Endothelial cell of umbilical vein (primary cell): ENCODE data around the gene GINS3. TPM values are rescaled to one million over a fixed set of nuclear protein-coding genes. Genes with fewer than 3 reads are reported as not detected.

Source experiments
- BruUV-seq: library from RNA; stranded (reverse); fragments of 400-500 nt; replicated peaks from 2 replicates; lab custom pipeline; 2021; lab: Mats Ljungman, UMichigan
- CTCF ChIA-PET: fragments of 300-600, 350-600 bp; sonication (Branson Sonifier 250); formaldehyde crosslinking; loops from one replicate; lab custom pipeline; 2021; ENCODE audit warnings: antibody characterized with exemption, inconsistent platforms; lab: Charles Lee
- POLR2A ChIA-PET: fragments of 300-600, 350-600 bp; sonication (Branson Sonifier 250); formaldehyde crosslinking; loops from one replicate; lab custom pipeline; 2021; ENCODE audit warnings: antibody characterized with exemption, inconsistent platforms; lab: Charles Lee
- DNase-seq: peaks from one replicate; pipeline ENCODE4 v3.0.0-alpha.2; 2011; ENCODE audit warnings: low read depth, low spot score
- FAIRE-seq: peaks from 2 replicates; lab custom pipeline; 2011; peaks lifted over from hg19 to GRCh38; lab: Jason Lieb, UNC
- H2AFZ ChIP-seq: 2 replicates; pipeline ENCODE4 v1.6.0; 2012; ENCODE audit warnings: low read depth, low read length, control low read depth, inconsistent platforms
- H3K27ac ChIP-seq: 2 replicates; pipeline ENCODE4 v1.5.1; 2011; ENCODE audit warnings: low read depth, mild to moderate bottlenecking, control low read depth, low read length, moderate library complexity; ENCODE audit not compliant: insufficient read depth
- H3K27me3 ChIP-seq, 2 experiments: 2 replicates each; pipeline versions ENCODE4 v1.6.0 to v1.6.1; 2011; ENCODE audit warnings: low read length in 2 of 2, mixed read lengths in 1 of 2; ENCODE audit not compliant: control insufficient read depth in 2 of 2, insufficient read depth in 2 of 2
- H3K36me3 ChIP-seq, 2 experiments: 2 replicates in 1 of 2; 3 replicates in 1 of 2; pipeline ENCODE4 v1.5.1; 2011; ENCODE audit warnings: low read length in 2 of 2, mild to moderate bottlenecking in 1 of 2, moderate library complexity in 1 of 2; ENCODE audit not compliant: control insufficient read depth in 2 of 2, insufficient read depth in 2 of 2; ENCODE audit errors: extremely low read depth in 1 of 2
- H3K4me1 ChIP-seq: 3 replicates; pipeline ENCODE4 v1.5.1; 2011; ENCODE audit warnings: mild to moderate bottlenecking, low read length; ENCODE audit not compliant: control insufficient read depth, insufficient read depth; ENCODE audit errors: extremely low read depth
- H3K4me2 ChIP-seq: 2 replicates; pipeline ENCODE4 v1.6.1; 2011; ENCODE audit warnings: low read length, control low read depth, mixed read lengths; ENCODE audit not compliant: insufficient read depth
- H3K4me3 ChIP-seq, 3 experiments: fragments of 200-600 bp in 1 of 3; sonication (generic), shearing (Covaris generic) in 1 of 3; replicated peaks in 1 of 3; 2 replicates each; pipeline ENCODE4 v1.5.1; 2011 to 2016; ENCODE audit warnings: control low read depth in 3 of 3, low read length in 3 of 3, mild to moderate bottlenecking in 2 of 3, inconsistent platforms in 1 of 3, low read depth in 1 of 3, moderate library complexity in 1 of 3; ENCODE audit not compliant: insufficient read depth in 1 of 3
- H3K79me2 ChIP-seq: 2 replicates; pipeline ENCODE4 v1.6.0; 2012; ENCODE audit warnings: low read length, inconsistent platforms; ENCODE audit not compliant: control insufficient read depth, insufficient read depth
- H3K9ac ChIP-seq: replicated peaks from 2 replicates; pipeline ENCODE3; 2011; ENCODE audit warnings: low read length, control low read depth; ENCODE audit not compliant: insufficient read depth; ENCODE audit errors: extremely low read depth
- H3K9me1 ChIP-seq: replicated peaks from 3 replicates; pipeline ENCODE4 v1.6.0; 2011; ENCODE audit warnings: mild to moderate bottlenecking, low read length; ENCODE audit not compliant: control insufficient read depth, insufficient read depth; ENCODE audit errors: extremely low read depth
- H3K9me3 ChIP-seq: replicated peaks from 2 replicates; pipeline ENCODE4 v1.5.1; 2012; ENCODE audit warnings: low read length, inconsistent platforms; ENCODE audit not compliant: control insufficient read depth, insufficient read depth
- H4K20me1 ChIP-seq: replicated peaks from 2 replicates; pipeline ENCODE3; 2011; ENCODE audit warnings: mild to moderate bottlenecking, low read length; ENCODE audit not compliant: control insufficient read depth, insufficient read depth; ENCODE audit errors: extremely low read depth
- EZH2 ChIP-seq: IDR thresholded peaks from 2 replicates; pipeline ENCODE4 v1.6.1; 2012; ENCODE audit warnings: borderline replicate concordance, low read depth, mild to moderate bottlenecking, moderate library complexity, low read length, inconsistent platforms; ENCODE audit not compliant: severe bottlenecking
- FOS ChIP-seq: IDR thresholded peaks from 2 replicates; pipeline ENCODE4 v1.6.1; 2011; ENCODE audit warnings: mild to moderate bottlenecking, low read length, moderate library complexity, borderline replicate concordance; ENCODE audit not compliant: insufficient read depth
- GATA2 ChIP-seq: IDR thresholded peaks from 2 replicates; pipeline ENCODE4 v1.7.0; 2011; ENCODE audit warnings: low read depth, mild to moderate bottlenecking, moderate library complexity, mixed read lengths, low read length; ENCODE audit not compliant: insufficient read length, insufficient read depth
- JUN ChIP-seq: IDR thresholded peaks from 2 replicates; pipeline ENCODE4 v1.6.1; 2011; ENCODE audit warnings: borderline replicate concordance, low read depth; ENCODE audit not compliant: insufficient read length, insufficient read depth
- MAX ChIP-seq: IDR thresholded peaks from 2 replicates; pipeline ENCODE4 v1.6.1; 2011; ENCODE audit not compliant: insufficient read depth, insufficient read length
- MYC ChIP-seq: IDR thresholded peaks from one replicate; pipeline ENCODE4 v1.6.1; 2011; ENCODE audit warnings: mild to moderate bottlenecking, low read depth, low read length
- POLR2A ChIP-seq: IDR thresholded peaks from 2 replicates; pipeline ENCODE4 v1.6.1; 2012; ENCODE audit warnings: low read depth, mild to moderate bottlenecking, control low read depth, low read length
- POLR2AphosphoS5 ChIP-seq: IDR thresholded peaks from 2 replicates; pipeline ENCODE4 v1.6.1; 2012; ENCODE audit warnings: low read depth, mild to moderate bottlenecking, control low read depth, low read length, moderate library complexity; ENCODE audit not compliant: insufficient read depth
- dilution Hi-C: fragments of 300-500 bp; cut with MboI; formaldehyde crosslinking; loops from one replicate; pipeline ENCODE4 v1.15.0; 2019; ENCODE audit warnings: low sequenced_read_pairs; ENCODE audit not compliant: extremely low pct_ligation_motif_present
- intact Hi-C: fragments of 100-400 bp; cut with micrococcal nuclease; formaldehyde crosslinking; loops from one replicate; pipeline ENCODE4 v1.10.0; 2022
- polyA plus RNA-seq, 4 experiments: library from polyadenylated mRNA; depleted of rRNA in 3 of 4; stranded (reverse) in 3 of 4; unstranded in 1 of 4; fragments of >200 nt; gene quantifications; 2 replicates each; pipeline versions ENCODE4 v1.2.1 to v1.2.3, GENCODE V29; 2011 to 2012; ENCODE audit warnings: missing spikeins in 1 of 4
- total RNA-seq: library from RNA; stranded (reverse); gene quantifications from 2 replicates; pipeline ENCODE4 v1.2.3, GENCODE V29; 2021
- TF ChIP-seq, protein P1 (sequence below), 2 donors: IDR thresholded peaks; 1 replicate in 1 of 2; 2 replicates in 1 of 2; pipeline ENCODE4 v1.5.1; 2011; ENCODE audit warnings: low read length in 2 of 2, mild to moderate bottlenecking in 2 of 2, moderate library complexity in 2 of 2, control low read depth in 1 of 2, inconsistent platforms in 1 of 2, low read depth in 1 of 2; ENCODE audit not compliant: insufficient read depth in 1 of 2; ENCODE audit errors: extremely low read depth in 1 of 2

GINS3 gene
- total and polyA plus RNA-seq, 2 donors (not counting 3 experiments of a cell fraction or from before 2014, with no cell fraction given): 17.2 to 24.1 TPM

DNA sequence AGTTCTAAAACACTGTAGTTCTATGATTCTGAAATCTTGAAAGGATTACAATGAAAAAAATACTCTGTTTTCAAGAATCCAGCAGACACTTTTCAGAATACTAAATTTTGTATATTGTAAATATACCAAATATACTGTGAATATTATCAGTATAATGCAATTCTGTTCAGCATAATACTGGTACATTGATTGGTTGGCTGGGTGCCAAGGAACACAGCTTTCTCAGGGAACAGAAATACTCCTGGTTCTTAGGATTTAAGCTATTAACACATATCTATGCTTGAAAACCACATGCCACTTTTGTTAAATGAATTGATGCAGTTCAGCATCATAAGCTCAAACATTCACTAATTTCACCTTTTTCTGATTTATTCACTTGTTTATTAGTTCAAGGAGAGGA is 2.5 kb upstream of the GINS3 start:
- dilution Hi-C loops (no loop called here), intact Hi-C loops (loop anchor here (5.0 kb wide), 1 partner anchor 52 kb away; no protein-coding TSS in a partner anchor)
- Histone ChIP-seq H3K4me2 (no peak overlapping the region), H2AFZ (no peak overlapping the region), H3K79me2 (peaks cover 17% of the 10 kb centered on the region), H3K27ac (no peak overlapping the region), H3K4me1 (peaks cover 9% of the 10 kb centered on the region), H3K9me1 (no peaks in the 10 kb centered on the region), H3K27me3 (no peaks in the 10 kb centered on the region), H3K4me3 (no peak overlapping the region), H3K36me3 (no peaks in the 10 kb centered on the region), H4K20me1 (no peaks in the 10 kb centered on the region), H3K9me3 (no peaks in the 10 kb centered on the region), H3K9ac (no peak overlapping the region)
- DNase-seq (no peak), FAIRE-seq (no peak)
- TF ChIP-seq MYC (no peak), JUN (no peak), POLR2AphosphoS5 (no peak), MAX (no peak), FOS (no peak), GATA2 (no peak), EZH2 (no peak), POLR2A (no peak)
- TF ChIP-seq, protein P1, sequence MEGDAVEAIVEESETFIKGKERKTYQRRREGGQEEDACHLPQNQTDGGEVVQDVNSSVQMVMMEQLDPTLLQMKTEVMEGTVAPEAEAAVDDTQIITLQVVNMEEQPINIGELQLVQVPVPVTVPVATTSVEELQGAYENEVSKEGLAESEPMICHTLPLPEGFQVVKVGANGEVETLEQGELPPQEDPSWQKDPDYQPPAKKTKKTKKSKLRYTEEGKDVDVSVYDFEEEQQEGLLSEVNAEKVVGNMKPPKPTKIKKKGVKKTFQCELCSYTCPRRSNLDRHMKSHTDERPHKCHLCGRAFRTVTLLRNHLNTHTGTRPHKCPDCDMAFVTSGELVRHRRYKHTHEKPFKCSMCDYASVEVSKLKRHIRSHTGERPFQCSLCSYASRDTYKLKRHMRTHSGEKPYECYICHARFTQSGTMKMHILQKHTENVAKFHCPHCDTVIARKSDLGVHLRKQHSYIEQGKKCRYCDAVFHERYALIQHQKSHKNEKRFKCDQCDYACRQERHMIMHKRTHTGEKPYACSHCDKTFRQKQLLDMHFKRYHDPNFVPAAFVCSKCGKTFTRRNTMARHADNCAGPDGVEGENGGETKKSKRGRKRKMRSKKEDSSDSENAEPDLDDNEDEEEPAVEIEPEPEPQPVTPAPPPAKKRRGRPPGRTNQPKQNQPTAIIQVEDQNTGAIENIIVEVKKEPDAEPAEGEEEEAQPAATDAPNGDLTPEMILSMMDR (IDR thresholded peaks at IDR 0.05; ENCODE audit: extremely low read depth in 1 of 2, insufficient read depth in 1 of 2, low read depth in 1 of 2, low read length in 2 of 2): no peak
- POLR2A ChIA-PET: no interaction called here
- CTCF ChIA-PET: interaction anchor here (1.0 kb wide), 1 partner anchor 53 kb away, joined by 3 read pairs; no protein-coding TSS in a partner anchor
- no TSS peak for BruUV-seq
